ENCODE data around the gene DIP2B.

DNA sequence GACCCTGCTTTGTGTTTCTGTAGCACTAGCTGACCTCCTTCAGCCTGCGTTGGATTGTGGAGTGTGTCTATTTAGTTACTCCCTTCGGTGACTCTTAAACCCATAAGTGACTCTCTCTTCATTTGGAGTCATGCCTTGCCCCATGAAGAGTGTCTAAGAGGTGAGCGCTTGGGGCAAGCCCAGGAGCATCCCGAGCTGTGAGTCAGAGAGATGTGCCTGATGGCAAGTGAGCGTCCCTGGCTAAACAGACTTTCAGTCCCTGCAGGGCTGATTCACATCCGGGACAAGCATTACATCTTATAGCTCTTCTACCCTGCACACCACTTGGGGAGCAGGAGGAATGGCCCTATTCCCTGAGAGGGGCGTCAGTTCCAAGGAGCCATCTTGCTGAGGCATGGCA, 234.8 kb downstream of the DIP2B start:
- TF ChIP-seq, protein P1, sequence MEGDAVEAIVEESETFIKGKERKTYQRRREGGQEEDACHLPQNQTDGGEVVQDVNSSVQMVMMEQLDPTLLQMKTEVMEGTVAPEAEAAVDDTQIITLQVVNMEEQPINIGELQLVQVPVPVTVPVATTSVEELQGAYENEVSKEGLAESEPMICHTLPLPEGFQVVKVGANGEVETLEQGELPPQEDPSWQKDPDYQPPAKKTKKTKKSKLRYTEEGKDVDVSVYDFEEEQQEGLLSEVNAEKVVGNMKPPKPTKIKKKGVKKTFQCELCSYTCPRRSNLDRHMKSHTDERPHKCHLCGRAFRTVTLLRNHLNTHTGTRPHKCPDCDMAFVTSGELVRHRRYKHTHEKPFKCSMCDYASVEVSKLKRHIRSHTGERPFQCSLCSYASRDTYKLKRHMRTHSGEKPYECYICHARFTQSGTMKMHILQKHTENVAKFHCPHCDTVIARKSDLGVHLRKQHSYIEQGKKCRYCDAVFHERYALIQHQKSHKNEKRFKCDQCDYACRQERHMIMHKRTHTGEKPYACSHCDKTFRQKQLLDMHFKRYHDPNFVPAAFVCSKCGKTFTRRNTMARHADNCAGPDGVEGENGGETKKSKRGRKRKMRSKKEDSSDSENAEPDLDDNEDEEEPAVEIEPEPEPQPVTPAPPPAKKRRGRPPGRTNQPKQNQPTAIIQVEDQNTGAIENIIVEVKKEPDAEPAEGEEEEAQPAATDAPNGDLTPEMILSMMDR (IDR thresholded peaks at IDR 0.05), result no peak
- TF ChIP-seq POLR2A (IDR thresholded peaks at IDR 0.05), result no peak
